NCI-H446 treated with DMSO at 0.1 percent for 48 hours (cell line): ENCODE results near the gene PERCC1.

ENCODE experiments used
- DNase-seq: peaks from one replicate; lab custom pipeline; 2025; lab: John Stamatoyannopoulos, UW

The PERCC1 gene

GRCh38 chr16:1450218-1450617 is 19.3 kb downstream of the PERCC1 start:
- no peak for DNase-seq

GRCh38 chr16:1450841-1451240 is 20.0 kb downstream of the PERCC1 start:
- no peak for DNase-seq

- DNase-seq: no peak
Observed at GRCh38 chr16:1451702-1452392, 21.0 kb downstream of the PERCC1 start.

- no peak for DNase-seq
Observed at GRCh38 chr16:1452530-1452929, 21.7 kb downstream of the PERCC1 start.

GRCh38 chr16:1453316-1453715 is 22.4 kb downstream of the PERCC1 start:
- no peak for DNase-seq

GRCh38 chr16:1454561-1454960 is 23.7 kb downstream of the PERCC1 start:
- DNase-seq: no peak

GRCh38 chr16:1455190-1456171 is 24.6 kb downstream of the PERCC1 start:
- DNase-seq: no peak

- DNase-seq: no peak
Observed at GRCh38 chr16:1456951-1457350, 26.1 kb downstream of the PERCC1 start.

- no peak for DNase-seq
Observed at GRCh38 chr16:1457489-1458245, 26.8 kb downstream of the PERCC1 start.

- DNase-seq: no peak
Observed at GRCh38 chr16:1458336-1458976, 27.6 kb downstream of the PERCC1 start.

- DNase-seq: no peak
Observed at GRCh38 chr16:1458977-1459341, 28.1 kb downstream of the PERCC1 start.

- no peak for DNase-seq
Observed at GRCh38 chr16:1459967-1460366, 29.1 kb downstream of the PERCC1 start.

- DNase-seq: no peak
Observed at GRCh38 chr16:1460602-1461138, 29.8 kb downstream of the PERCC1 start.

GRCh38 chr16:1461146-1461545 is 30.3 kb downstream of the PERCC1 start:
- DNase-seq: no peak

- DNase-seq: no peak
Observed at GRCh38 chr16:1464196-1464893, 33.5 kb downstream of the PERCC1 start.

- no peak for DNase-seq
Observed at GRCh38 chr16:1464894-1465566, 34.2 kb downstream of the PERCC1 start.

- no peak for DNase-seq
Observed at GRCh38 chr16:1465567-1465915, 34.7 kb downstream of the PERCC1 start.

- no peak for DNase-seq
Observed at GRCh38 chr16:1466054-1466453, 35.2 kb downstream of the PERCC1 start.

GRCh38 chr16:1466968-1467521 is 36.2 kb downstream of the PERCC1 start:
- DNase-seq: no peak

GRCh38 chr16:1468426-1468810 is 37.5 kb downstream of the PERCC1 start:
- no peak for DNase-seq
